Measurements from ENCODE around the gene MEGF6. TPM values are rescaled to one million over a fixed set of nuclear protein-coding genes. Genes with fewer than 3 reads are reported as not detected.

Gene MEGF6
- total RNA-seq, 1 experiment from 2014 or later, result 21.3 TPM

DNA sequence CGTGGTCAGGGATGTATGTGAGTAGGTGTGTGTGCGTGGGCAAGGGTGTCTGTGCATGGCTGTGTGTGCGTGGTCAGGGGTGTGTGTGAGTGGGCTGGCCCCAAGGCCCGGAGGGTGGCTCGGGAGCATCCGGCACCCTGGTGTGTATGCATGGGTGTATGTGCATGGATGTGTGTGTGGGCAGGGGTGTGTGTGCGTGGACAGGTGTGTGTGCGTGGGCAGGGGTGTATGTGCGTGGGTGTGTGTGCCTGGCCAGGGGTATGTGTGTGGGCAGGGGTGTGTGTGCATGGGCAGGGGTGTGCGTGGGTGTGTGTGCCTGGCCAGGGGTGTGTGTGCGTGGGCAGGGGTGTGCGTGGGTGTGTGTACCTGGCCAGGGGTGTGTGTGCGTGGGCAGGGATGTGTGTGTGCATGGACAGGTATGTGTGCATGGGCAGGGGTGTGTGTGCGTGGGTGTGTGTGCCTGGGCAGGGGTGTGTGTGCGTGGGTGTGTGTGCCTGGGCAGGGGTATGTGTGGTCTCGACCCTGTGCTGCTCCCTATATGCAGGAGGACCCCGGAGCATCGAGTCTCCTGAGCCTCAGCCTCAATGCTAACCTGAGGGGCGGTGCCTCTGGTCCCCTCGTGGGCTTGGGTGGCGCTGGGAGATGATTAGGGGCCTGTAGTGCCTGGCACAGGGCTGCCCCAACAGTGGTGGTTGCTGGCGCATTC lies 140.5 kb downstream of the MEGF6 start:
- WGBS (ENCODE audit: extremely low coverage, insufficient read length, low lambda C conversion rate), result no CpG with 5 or more reads among the region's 22 CpGs
- Histone ChIP-seq H4K8ac (replicated peaks; ENCODE audit: insufficient read length, low read depth, low read length) (no peak overlapping the region), H2AFZ (ENCODE audit: low read length) (no peak overlapping the region), H3K14ac (ENCODE audit: insufficient read depth, low read length) (peak overlapping the region; percentile 10; the same call in 1 of the 2 replicates), H3K9ac (ENCODE audit: extremely low read depth, insufficient read length, low read length) (no peak overlapping the region), H4K91ac (ENCODE audit: insufficient read length, low read depth, low read length) (no peak overlapping the region), H3K23ac (ENCODE audit: insufficient read length, low read depth, low read length) (no peak overlapping the region), H3K23me2 (ENCODE audit: insufficient read length, low read depth, low read length, poor library complexity, severe bottlenecking) (no peaks in the 10 kb centered on the region), H3K79me1 (ENCODE audit: insufficient read depth, low read depth, low read length, poor library complexity, severe bottlenecking) (no peaks in the 10 kb centered on the region), H3K18ac (ENCODE audit: insufficient read length, low read depth, low read length) (peak overlapping the region; percentile 90), H2BK15ac (ENCODE audit: low read depth, low read length) (no peak overlapping the region), H3K4me1 (ENCODE audit: insufficient read depth, low read length) (peaks cover 5% of the 10 kb centered on the region; the same call in 1 of the 2 replicates), H3K9me3 (ENCODE audit: control insufficient read depth, low read depth, low read length) (no peaks in the 10 kb centered on the region), H4K5ac (ENCODE audit: insufficient read length, low read depth, low read length) (peak overlapping the region; percentile 1), H2AK5ac (ENCODE audit: insufficient read length, low read length) (no peak overlapping the region), H3T11ph (ENCODE audit: low read length) (no peak overlapping the region), H4K20me1 (ENCODE audit: control insufficient read depth, insufficient read depth, insufficient read length) (peaks cover 4% of the 10 kb centered on the region), H3K79me2 (ENCODE audit: insufficient read depth, low read length) (no peaks in the 10 kb centered on the region), H3K4ac (ENCODE audit: low read depth, low read length) (0 out of 2 replicates have a peak overlapping the region, but pooled peaks have one; percentile 27), H3K4me2 (ENCODE audit: insufficient read depth, insufficient read length, low read length) (no peak overlapping the region), H3K56ac (ENCODE audit: insufficient read length, low read depth, low read length) (no peak overlapping the region), H3K27me3 (ENCODE audit: insufficient read depth, low read length) (no peaks in the 10 kb centered on the region), H2BK20ac (ENCODE audit: low read depth, low read length, poor library complexity, severe bottlenecking) (no peak overlapping the region), H3K27ac (ENCODE audit: insufficient read length, low read depth, low read length) (no peak overlapping the region), H2BK120ac (ENCODE audit: low read depth, low read length, poor library complexity, severe bottlenecking) (no peak overlapping the region), H2BK5ac (ENCODE audit: insufficient read length, low read length) (peak overlapping the region; percentile 30), H2BK12ac (ENCODE audit: insufficient read length, low read depth, low read length) (no peak overlapping the region)
- TF ChIP-seq, protein P1, sequence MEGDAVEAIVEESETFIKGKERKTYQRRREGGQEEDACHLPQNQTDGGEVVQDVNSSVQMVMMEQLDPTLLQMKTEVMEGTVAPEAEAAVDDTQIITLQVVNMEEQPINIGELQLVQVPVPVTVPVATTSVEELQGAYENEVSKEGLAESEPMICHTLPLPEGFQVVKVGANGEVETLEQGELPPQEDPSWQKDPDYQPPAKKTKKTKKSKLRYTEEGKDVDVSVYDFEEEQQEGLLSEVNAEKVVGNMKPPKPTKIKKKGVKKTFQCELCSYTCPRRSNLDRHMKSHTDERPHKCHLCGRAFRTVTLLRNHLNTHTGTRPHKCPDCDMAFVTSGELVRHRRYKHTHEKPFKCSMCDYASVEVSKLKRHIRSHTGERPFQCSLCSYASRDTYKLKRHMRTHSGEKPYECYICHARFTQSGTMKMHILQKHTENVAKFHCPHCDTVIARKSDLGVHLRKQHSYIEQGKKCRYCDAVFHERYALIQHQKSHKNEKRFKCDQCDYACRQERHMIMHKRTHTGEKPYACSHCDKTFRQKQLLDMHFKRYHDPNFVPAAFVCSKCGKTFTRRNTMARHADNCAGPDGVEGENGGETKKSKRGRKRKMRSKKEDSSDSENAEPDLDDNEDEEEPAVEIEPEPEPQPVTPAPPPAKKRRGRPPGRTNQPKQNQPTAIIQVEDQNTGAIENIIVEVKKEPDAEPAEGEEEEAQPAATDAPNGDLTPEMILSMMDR (conservative IDR thresholded peaks at IDR 0.05), result no peak
- Mint-ChIP-seq H3K9me3 (no peaks in the 10 kb centered on the region), H3K27ac (peak overlapping the region; percentile 87 to 93 (median 87); a peak in 6 of 7 replicates), H3K4me1 (peaks cover 13 to 16% of the 10 kb centered on the region in 2 experiments), H3K4me3 (no peak overlapping the region; a peak in 2 of 5 replicates), H3K27me3 (ENCODE audit: low read depth) (no peaks in the 10 kb centered on the region), H3K36me3 (ENCODE audit: insufficient read depth in 1 of 3, low read depth in 3 of 3) (peaks cover 4 to 37% (median 21%) of the 10 kb centered on the region in 3 experiments; a peak in 5 of 7 replicates)
- DNase-seq, result no peak
